Spleen (tissue), 11 donors: ENCODE results near the gene PARD3B. TPM values are rescaled to one million over a fixed set of nuclear protein-coding genes. Genes with fewer than 3 reads are reported as not detected.

Experiments used
- DNase-seq: peaks from one replicate; pipeline ENCODE4 v3.0.0-alpha.2; 2020
- H3K27ac ChIP-seq, 8 donors: fragments of 200-600 bp; sonication (generic) in 7 of 8; 1 replicate in 4 of 8; 2 replicates in 4 of 8; pipeline versions ENCODE4 v1.5.0 to v1.8.0; 2016 to 2021; ENCODE audit warnings: inconsistent platforms in 4 of 8, mild to moderate bottlenecking in 4 of 8, moderate library complexity in 1 of 8
- H3K27me3 ChIP-seq, 7 donors: fragments of 200-600 bp; sonication (generic) in 6 of 7; replicated peaks in 1 of 7; 1 replicate in 4 of 7; 2 replicates in 3 of 7; pipeline versions ENCODE4 v1.5.0 to v1.8.0; 2016 to 2021; ENCODE audit warnings: inconsistent platforms in 3 of 7, mild to moderate bottlenecking in 1 of 7
- H3K36me3 ChIP-seq, 6 donors: fragments of 200-600 bp; sonication (generic) in 5 of 6; 1 replicate in 4 of 6; 2 replicates in 2 of 6; pipeline versions ENCODE4 v1.5.0 to v1.8.0; 2016 to 2021; ENCODE audit warnings: inconsistent platforms in 2 of 6
- H3K4me1 ChIP-seq, 6 donors: fragments of 200-600 bp; sonication (generic) in 5 of 6; 1 replicate in 3 of 6; 2 replicates in 3 of 6; pipeline versions ENCODE4 v1.5.0 to v1.8.0; 2016 to 2021; ENCODE audit warnings: inconsistent platforms in 3 of 6
- H3K4me3 ChIP-seq, 8 donors: fragments of 200-600 bp; sonication (generic) in 7 of 8; 1 replicate in 4 of 8; 2 replicates in 4 of 8; pipeline versions ENCODE4 v1.5.0 to v1.8.0; 2016 to 2021; ENCODE audit warnings: inconsistent platforms in 4 of 8, mild to moderate bottlenecking in 4 of 8, moderate library complexity in 2 of 8
- H3K9me3 ChIP-seq, 8 donors: fragments of 200-600 bp; sonication (generic) in 7 of 8; 1 replicate in 4 of 8; 2 replicates in 4 of 8; pipeline versions ENCODE4 v1.5.0 to v1.8.0; 2016 to 2021; ENCODE audit warnings: inconsistent platforms in 4 of 8
- CTCF ChIP-seq, 11 experiments: fragments of 200-600 bp in 7 of 11; fragments of 450-650 bp in 4 of 11; sonication (generic) in 4 of 11; IDR thresholded peaks in 8 of 11; conservative IDR thresholded peaks in 3 of 11; 1 replicate in 7 of 11; 2 replicates in 4 of 11; pipeline versions ENCODE4 v1.4.0 to v1.8.0; 2016 to 2021; ENCODE audit warnings: antibody characterized with exemption in 11 of 11, inconsistent platforms in 4 of 11, mild to moderate bottlenecking in 1 of 11
- POLR2A ChIP-seq, 3 donors: fragments of 450-650 bp; IDR thresholded peaks; one replicate each; pipeline ENCODE4 v1.5.1; 2017; ENCODE audit warnings: antibody characterized with exemption in 3 of 3, mild to moderate bottlenecking in 1 of 3
- POLR2AphosphoS5 ChIP-seq, 3 donors: sonication (generic); formaldehyde crosslinking; IDR thresholded peaks; one replicate each; pipeline ENCODE4 v1.5.1; 2017; ENCODE audit warnings: antibody characterized with exemption in 3 of 3
- WGBS, 5 donors: extraction: QIAGEN DNeasy Blood & Tissue Kit in 3 of 5; methylation state at CpG; one replicate each; pipeline versions ENCODE4 v1.1.5 to v1.1.7; 2013 to 2018; 5-methylcytosine and 5-hydroxymethylcytosine counted together
- intact Hi-C: fragments of 100-400 bp; cut with DNase I; formaldehyde crosslinking; loops from one replicate; pipeline ENCODE4 v1.15.0; 2023; ENCODE audit warnings: low total_unique reads
- polyA plus RNA-seq, 3 donors: library from polyadenylated mRNA; stranded (reverse); fragments of 200-250 nt; gene quantifications; one replicate each; pipeline ENCODE4 v1.2.1, GENCODE V29; 2013
- total RNA-seq, 7 donors: library from RNA; depleted of rRNA in 3 of 7; stranded (reverse); fragments of >200 nt in 3 of 7; fragmentation: NEBNext Ultra II Directional in 4 of 7; extraction: Animal tissue kit (Norgen Biotek cat#: 25700) in 4 of 7; gene quantifications; one replicate each; pipeline versions ENCODE4 v1.1.0 to v1.2.1, GENCODE V29; 2016 to 2021
- donor health status: healthy with polysubstance abuse.
- donor health status: DM: no; HTN: no; CAD: no; lungs with moderate emphysema.
- donor health status: DM: no; HTN: no; CAD: no.
- donor health status: Bipolar disorder and iron deficiency.
- donor health status: healthy.
- donor health status: DM: no; HTN: no; CAD: no.
- donor health status: DM: yes; HTN: yes; CAD: no.

PARD3B gene
- total and polyA plus RNA-seq, 10 donors, result 0.85 to 27.8 (median 14.7) TPM

DNA sequence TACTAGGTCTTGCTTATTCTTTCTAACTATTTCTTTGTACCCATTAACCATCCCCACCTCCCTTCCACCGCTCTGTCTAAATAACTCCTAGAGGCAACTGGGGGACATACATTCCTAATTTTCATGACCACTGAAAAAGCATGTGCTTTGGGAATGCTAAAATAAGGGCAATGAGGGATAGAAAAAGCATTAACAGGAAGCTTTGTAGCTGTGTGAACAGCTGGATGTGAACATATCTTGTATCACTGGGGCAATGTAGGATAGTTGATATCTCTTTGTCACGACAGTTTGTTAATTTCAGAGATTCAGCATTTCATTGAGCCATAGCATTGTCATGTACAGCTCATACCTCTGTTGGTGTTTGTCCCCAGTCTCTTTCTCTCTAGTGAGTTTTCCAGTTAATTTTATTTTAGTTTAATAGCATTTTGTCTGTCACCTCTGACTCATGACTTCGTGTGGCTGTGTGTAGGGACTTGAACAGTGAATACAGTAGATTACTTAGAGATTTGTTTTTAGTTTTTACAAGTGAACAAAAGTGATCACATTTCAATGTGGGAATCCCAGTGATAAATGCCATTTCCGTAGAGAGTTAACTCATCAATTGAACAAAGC, 906.7 kb downstream of the PARD3B start:
- TF ChIP-seq CTCF (IDR thresholded peaks at IDR 0.05 in 8 of 11, conservative IDR thresholded peaks at IDR 0.05 in 3 of 11), result no peak
- no peak for TF ChIP-seq POLR2AphosphoS5 (IDR thresholded peaks at IDR 0.05)
- no peak for TF ChIP-seq POLR2A (IDR thresholded peaks at IDR 0.05)
- 79 to 93% (median 85%) methylated on average over 4 of the region's 4 CpGs for WGBS, 5 donors
- Histone ChIP-seq H3K4me1 (no peaks in the 10 kb centered on the region), H3K36me3 (no peaks in the 10 kb centered on the region), H3K27me3 (no peaks in the 10 kb centered on the region), H3K27ac (no peak overlapping the region), H3K4me3 (no peak overlapping the region), H3K9me3 (no peaks in the 10 kb centered on the region)
- intact Hi-C loops, result no loop called here
- no peak for DNase-seq

GRCh38 chr2:205453202-205453601, 907.9 kb downstream of the PARD3B start:
- Histone ChIP-seq H3K4me3 (no peak overlapping the region), H3K9me3 (no peaks in the 10 kb centered on the region), H3K27me3 (no peaks in the 10 kb centered on the region), H3K27ac (no peak overlapping the region), H3K36me3 (no peaks in the 10 kb centered on the region), H3K4me1 (no peaks in the 10 kb centered on the region)
- WGBS, 5 donors, result 75 to 95% (median 86%) methylated on average over 4 of the region's 4 CpGs
- DNase-seq, result no peak
- intact Hi-C loops, result no loop called here
- TF ChIP-seq POLR2AphosphoS5 (IDR thresholded peaks at IDR 0.05) (no peak), POLR2A (IDR thresholded peaks at IDR 0.05) (no peak), CTCF (IDR thresholded peaks at IDR 0.05 in 8 of 11, conservative IDR thresholded peaks at IDR 0.05 in 3 of 11) (no peak)

DNA sequence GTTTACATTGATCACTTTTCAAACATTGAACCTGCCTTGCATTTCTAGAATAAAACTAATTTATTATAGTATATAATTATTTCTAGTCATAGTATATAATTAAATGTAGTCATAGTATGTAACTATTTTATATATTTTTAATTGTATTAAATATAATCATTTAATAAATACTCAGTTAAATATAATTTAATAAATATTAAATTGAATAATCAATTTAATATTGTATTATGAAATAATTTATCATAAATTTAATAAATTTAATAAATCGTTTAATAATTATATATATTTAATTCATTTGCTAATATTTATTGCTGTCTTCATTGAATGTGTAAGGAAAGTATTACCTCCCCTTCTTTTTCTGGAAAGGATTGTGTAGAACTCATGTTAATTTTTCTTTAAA, 911.4 kb downstream of the PARD3B start:
- no peak overlapping the region for H3K4me3 ChIP-seq
- no peaks in the 10 kb centered on the region for H3K27me3 ChIP-seq
- DNase-seq, result no peak
- no peak for TF ChIP-seq POLR2A (IDR thresholded peaks at IDR 0.05)
- no peak for TF ChIP-seq CTCF (IDR thresholded peaks at IDR 0.05 in 8 of 11, conservative IDR thresholded peaks at IDR 0.05 in 3 of 11)
- TF ChIP-seq POLR2AphosphoS5 (IDR thresholded peaks at IDR 0.05), result no peak
- no peaks in the 10 kb centered on the region for H3K36me3 ChIP-seq
- H3K4me1 ChIP-seq, result no peaks in the 10 kb centered on the region
- intact Hi-C loops, result no loop called here
- 87 to 96% (median 93%) methylated on average over 1 of the region's 1 CpG for WGBS, 5 donors
- no peak overlapping the region for H3K27ac ChIP-seq
- no peaks in the 10 kb centered on the region for H3K9me3 ChIP-seq

DNA sequence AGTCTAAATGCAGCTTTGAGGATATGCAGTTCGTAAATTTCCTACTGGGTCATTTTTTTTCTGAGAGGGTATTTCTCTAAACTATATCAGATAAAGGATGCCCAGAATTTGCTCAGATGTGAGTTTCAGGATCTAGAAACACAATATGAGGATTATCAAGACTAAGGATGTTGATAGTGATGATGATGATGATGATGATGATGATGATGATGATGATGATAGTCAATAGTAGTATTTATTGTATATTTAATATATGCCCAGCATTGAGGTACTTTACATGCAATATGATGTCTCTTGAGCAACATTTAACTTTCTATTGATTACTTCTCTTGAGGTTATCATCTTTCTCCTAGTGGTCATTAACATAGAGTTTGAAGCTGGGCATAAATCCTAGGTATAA, 914.9 kb downstream of the PARD3B start:
- Histone ChIP-seq H3K36me3 (no peaks in the 10 kb centered on the region), H3K27me3 (no peaks in the 10 kb centered on the region), H3K27ac (no peak overlapping the region), H3K9me3 (no peaks in the 10 kb centered on the region), H3K4me1 (no peaks in the 10 kb centered on the region), H3K4me3 (no peak overlapping the region)
- no peak for TF ChIP-seq POLR2AphosphoS5 (IDR thresholded peaks at IDR 0.05)
- TF ChIP-seq CTCF (IDR thresholded peaks at IDR 0.05 in 8 of 11, conservative IDR thresholded peaks at IDR 0.05 in 3 of 11), result no peak
- TF ChIP-seq POLR2A (IDR thresholded peaks at IDR 0.05), result no peak
- intact Hi-C loops, result no loop called here
- no peak for DNase-seq
- 89 to 96% (median 91%) methylated on average over 1 of the region's 1 CpG for WGBS, 5 donors
